Measurements from ENCODE around the gene CAP2.

DNA sequence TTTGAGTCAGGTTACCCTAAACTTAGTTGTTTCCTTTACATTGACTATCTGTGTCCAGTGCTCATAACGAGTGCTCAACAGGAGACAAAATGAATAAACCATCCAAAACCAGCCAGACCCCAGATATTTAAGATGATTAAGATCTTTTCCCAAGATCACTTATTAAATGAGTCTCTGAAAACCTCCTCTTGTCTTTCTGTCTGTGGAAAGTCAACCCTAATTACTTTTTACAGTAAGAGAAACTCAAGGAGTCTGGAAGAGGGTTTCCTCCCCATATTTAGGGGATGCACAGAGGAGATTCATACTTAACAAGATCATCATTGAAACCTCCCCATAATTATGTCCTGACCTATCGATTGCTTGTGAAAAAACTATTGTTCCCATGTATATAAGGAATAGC is 84.0 kb downstream of the CAP2 start:
- TF ChIP-seq ZNF512 (tag; IDR thresholded peaks at IDR 0.05) (no peak), TRIM24 (IDR thresholded peaks at IDR 0.05) (no peak), FOXA1 (IDR thresholded peaks at IDR 0.05; ENCODE audit: borderline replicate concordance) (no peak), ATF3 (IDR thresholded peaks at IDR 0.05) (no peak), ATF3 (CRISPR knock-in tag; conservative IDR thresholded peaks at IDR 0.05) (no peak), EZH2 (IDR thresholded peaks at IDR 0.05; ENCODE audit: borderline replicate concordance, low read depth, low read length) (no peak), CTCF (IDR thresholded peaks at IDR 0.05 in 2 of 3, conservative IDR thresholded peaks at IDR 0.05 in 1 of 3; ENCODE audit: insufficient read depth in 2 of 3, low read depth in 1 of 3, low read length in 3 of 3) (no peak)
